ENCODE data around the gene ANKRD11. TPM values are rescaled to one million over a fixed set of nuclear protein-coding genes. Genes with fewer than 3 reads are reported as not detected.
"Not testable (repeated sequence)": the region's sequence is repeated elsewhere in the genome, so short reads cannot be mapped to it uniquely, and the experiment has no call there.

Gene ANKRD11
- total and polyA plus RNA-seq, 12 donors = 47.7 to 93.6 (median 66.2) TPM

GRCh38 chr16:89386306-89387185 lies 103.8 kb downstream of the ANKRD11 start:
- intact Hi-C loops (cut with DNase I) = loop anchor here in 1 of 10 donors (5.0 kb wide), 1 partner anchor 39 kb away; no protein-coding TSS in a partner anchor
- WGBS, 2 donors = 81% methylated on average over 21 of the region's 21 CpGs
- H3K36me3 ChIP-seq = no peaks in the 10 kb centered on the region
- peaks cover 21 to 63% (median 47%) of the 10 kb centered on the region in 9 donors for H3K4me1 ChIP-seq
- ATAC-seq = no peak
- no peak overlapping the region for H3K27ac ChIP-seq
- H3K27me3 ChIP-seq = no peaks in the 10 kb centered on the region
- H3K4me3 ChIP-seq = no peak overlapping the region
- TF ChIP-seq CTCF (IDR thresholded peaks at IDR 0.05) = no peak
- no peaks in the 10 kb centered on the region for H3K9me3 ChIP-seq
- no peak for DNase-seq

DNA sequence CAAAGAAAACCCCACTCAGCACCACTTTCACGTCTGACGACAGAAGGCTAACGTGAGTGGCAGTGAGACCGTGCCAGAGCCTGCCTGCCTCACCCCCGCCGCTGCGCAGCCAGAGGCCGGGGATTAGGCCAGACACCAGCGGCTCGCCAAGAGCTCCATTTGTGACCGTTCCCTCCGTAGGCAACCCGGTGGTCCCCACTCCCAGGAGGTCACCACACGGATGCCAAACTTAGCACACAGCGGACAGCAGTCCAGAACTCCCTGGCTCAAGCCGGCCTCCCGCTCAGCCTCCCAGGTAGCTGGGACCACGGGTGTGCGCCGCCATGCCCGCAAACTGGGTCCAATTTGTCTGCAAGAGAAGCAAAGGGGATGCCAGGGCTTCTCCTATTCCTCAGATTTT lies 104.6 kb downstream of the ANKRD11 start:
- 95 to 96% methylated on average over 21 of the region's 21 CpGs for WGBS, 2 donors

GRCh38 chr16:89384282-89384681 lies 106.1 kb downstream of the ANKRD11 start:
- Histone ChIP-seq H3K27ac (no peak overlapping the region), H3K4me1 (peaks cover 30 to 78% (median 65%) of the 10 kb centered on the region in 9 donors), H3K9me3 (no peaks in the 10 kb centered on the region), H3K27me3 (no peaks in the 10 kb centered on the region), H3K4me3 (no peak overlapping the region), H3K36me3 (no peaks in the 10 kb centered on the region)
- 94 to 97% methylated on average over 12 of the region's 12 CpGs for WGBS, 2 donors
- DNase-seq = no peak
- ATAC-seq = no peak
- no peak for TF ChIP-seq CTCF (IDR thresholded peaks at IDR 0.05)
- intact Hi-C loops (cut with DNase I) = no loop called here

More for the DNA sequence above, 104.6 kb downstream of the ANKRD11 start:
- intact Hi-C loops (cut with DNase I) = loop anchor here in 1 of 10 donors (5.0 kb wide), 1 partner anchor 38 kb away; no protein-coding TSS in a partner anchor
- Histone ChIP-seq H3K4me1 (peaks cover 26 to 64% (median 51%) of the 10 kb centered on the region in 9 donors), H3K27me3 (no peaks in the 10 kb centered on the region), H3K36me3 (no peaks in the 10 kb centered on the region), H3K4me3 (no peak overlapping the region), H3K9me3 (no peaks in the 10 kb centered on the region), H3K27ac (no peak overlapping the region)
- TF ChIP-seq CTCF (IDR thresholded peaks at IDR 0.05) = no peak
- DNase-seq = no peak
- no peak for ATAC-seq

DNA sequence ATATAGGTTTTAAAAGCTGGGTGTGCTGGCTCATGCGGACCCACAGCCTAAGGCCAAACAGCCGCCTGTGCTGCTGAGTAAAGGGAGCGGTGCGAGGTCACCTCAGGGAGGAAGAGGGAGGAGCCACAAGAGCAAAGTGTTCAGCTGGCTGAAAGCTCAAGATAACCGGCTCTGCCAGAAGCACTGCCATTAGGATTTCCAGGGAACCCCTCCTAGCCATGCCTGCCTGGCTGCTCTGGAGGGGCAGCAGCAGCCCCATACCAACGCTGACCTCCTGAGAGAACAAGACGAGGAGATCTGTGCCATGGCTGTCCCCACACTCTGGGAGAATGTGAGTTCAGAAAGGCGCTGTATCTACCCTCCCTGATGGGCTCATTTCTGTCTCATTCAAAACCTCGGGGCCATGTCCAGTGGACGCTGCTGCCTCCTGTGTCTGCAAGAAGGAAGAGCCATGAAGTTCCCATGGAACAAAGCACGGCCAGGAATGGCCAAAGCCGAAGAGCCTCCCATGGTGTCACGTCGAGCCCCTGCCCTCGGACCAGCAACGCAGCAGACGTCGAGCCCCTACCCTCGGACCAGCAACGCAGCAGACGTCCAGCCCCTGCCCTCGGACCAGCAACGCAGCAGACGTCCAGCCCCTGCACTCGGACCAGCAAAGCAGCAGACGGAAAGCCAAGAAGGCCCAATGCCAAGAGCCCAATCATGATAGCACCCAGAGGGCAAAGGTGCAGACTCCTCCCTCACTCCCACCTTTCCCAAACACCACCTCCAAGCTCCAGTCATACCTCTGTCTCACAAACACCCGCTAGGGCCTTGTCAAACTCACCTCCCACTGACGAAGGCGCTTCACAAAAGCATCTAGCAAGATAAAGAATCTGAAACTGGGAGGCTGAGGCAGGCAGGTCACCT lies 107.0 kb downstream of the ANKRD11 start:
- no peaks in the 10 kb centered on the region for H3K36me3 ChIP-seq
- H3K27ac ChIP-seq = peak overlapping the region in 4 of 10 donors; percentile 2 to 50 (median 24)
- no peak overlapping the region for H3K4me3 ChIP-seq
- ATAC-seq (peak; percentile 68 to 80 (median 74)), DNase-seq (peak in 1 of 2 donors; percentile 48)
- H3K9me3 ChIP-seq = no peaks in the 10 kb centered on the region
- no peaks in the 10 kb centered on the region for H3K27me3 ChIP-seq
- WGBS, 2 donors = 43% methylated on average over 29 of the region's 29 CpGs
- TF ChIP-seq CTCF (IDR thresholded peaks at IDR 0.05) = no peak
- peaks cover 30 to 83% (median 75%) of the 10 kb centered on the region in 9 donors for H3K4me1 ChIP-seq
- intact Hi-C loops (cut with DNase I) = no loop called here

DNA sequence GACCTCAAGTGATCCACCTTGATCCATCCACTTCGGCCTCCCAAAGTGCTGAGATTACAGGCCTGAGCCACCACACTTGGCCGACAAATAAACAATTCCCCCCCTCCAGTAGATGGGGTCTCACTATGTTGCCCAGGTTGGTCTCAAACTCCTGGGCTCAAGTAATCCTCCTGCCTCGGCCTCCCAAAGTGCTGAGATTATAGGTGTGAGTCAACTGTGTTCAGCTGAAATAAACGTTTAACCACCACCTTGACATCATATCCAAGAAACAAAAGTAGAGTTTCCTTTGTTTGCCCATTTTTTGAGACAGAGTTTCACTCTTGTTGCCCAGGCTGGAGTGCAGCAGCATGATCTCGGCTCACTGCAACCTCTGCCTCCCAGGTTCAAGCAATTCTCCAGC lies 107.8 kb downstream of the ANKRD11 start:
- H3K36me3 ChIP-seq; ATAC-seq; H3K4me3 ChIP-seq; DNase-seq; intact Hi-C loops (cut with DNase I); H3K27me3 ChIP-seq; H3K9me3 ChIP-seq: not testable (repeated sequence)
- peaks cover 30 to 89% (median 77%) of the 10 kb centered on the region in 9 donors for H3K4me1 ChIP-seq
- 81 to 82% methylated on average over 5 of the region's 5 CpGs for WGBS, 2 donors
- peak overlapping the region in 4 of 10 donors; percentile 2 to 50 (median 24) for H3K27ac ChIP-seq

All from heart right ventricle (tissue), 16 donors.